WTC11 (cell line): Measurements from ENCODE around the gene YBEY. TPM values are rescaled to one million over a fixed set of nuclear protein-coding genes. Genes with fewer than 3 reads are reported as not detected.

Experiments
- CBFB ChIP-seq: sonication (generic); formaldehyde crosslinking; IDR thresholded peaks from 2 replicates; pipeline ENCODE4 v1.8.1; 2022; ENCODE audit warnings: mild to moderate bottlenecking, low read depth, missing genetic modification reagents
- FOXJ3 ChIP-seq: sonication (generic); formaldehyde crosslinking; IDR thresholded peaks from 2 replicates; pipeline ENCODE4 v1.9.0; 2021; ENCODE audit warnings: missing genetic modification reagents, mild to moderate bottlenecking, borderline replicate concordance
- FOXK1 ChIP-seq: sonication (generic); formaldehyde crosslinking; IDR thresholded peaks from 2 replicates; pipeline ENCODE4 v1.8.0; 2022; ENCODE audit warnings: mild to moderate bottlenecking, moderate library complexity, missing genetic modification reagents
- FOXP1 ChIP-seq: sonication (generic); formaldehyde crosslinking; IDR thresholded peaks from 2 replicates; pipeline ENCODE4 v1.8.0; 2022; ENCODE audit warnings: missing genetic modification reagents, mild to moderate bottlenecking, moderate library complexity, borderline replicate concordance
- GTF2I ChIP-seq: fragments of 250-450 bp; sonication (Bioruptor Pico); conservative IDR thresholded peaks from 2 replicates; pipeline ENCODE4 v1.4.0; 2021; ENCODE audit warnings: mild to moderate bottlenecking
- KAT7 ChIP-seq: sonication (generic); formaldehyde crosslinking; IDR thresholded peaks from 2 replicates; pipeline ENCODE4 v1.8.1; 2023; ENCODE audit warnings: missing genetic modification reagents, mild to moderate bottlenecking, borderline replicate concordance
- NFATC4 ChIP-seq: fragments of 250-450 bp; sonication (Bioruptor Pico); IDR thresholded peaks from 2 replicates; pipeline ENCODE4 v1.9.0; 2021; ENCODE audit warnings: mild to moderate bottlenecking
- OVOL2 ChIP-seq: fragments of 250-450 bp; sonication (Bioruptor Pico); IDR thresholded peaks from 2 replicates; pipeline ENCODE4 v1.9.0; 2021; ENCODE audit warnings: mild to moderate bottlenecking, borderline replicate concordance
- RELA ChIP-seq: sonication (generic); formaldehyde crosslinking; IDR thresholded peaks from 2 replicates; pipeline ENCODE4 v1.8.1; 2022; ENCODE audit warnings: missing genetic modification reagents, mild to moderate bottlenecking, borderline replicate concordance
- SMAD3 ChIP-seq: sonication (generic); formaldehyde crosslinking; IDR thresholded peaks from 2 replicates; pipeline ENCODE4 v1.8.0; 2022; ENCODE audit warnings: missing genetic modification reagents, mild to moderate bottlenecking, borderline replicate concordance
- TP53 ChIP-seq: sonication (generic); formaldehyde crosslinking; IDR thresholded peaks from 2 replicates; pipeline ENCODE4 v1.8.1; 2023; ENCODE audit warnings: mild to moderate bottlenecking, missing genetic modification reagents
- ZBTB21 ChIP-seq: sonication (generic); formaldehyde crosslinking; IDR thresholded peaks from 2 replicates; pipeline ENCODE4 v1.8.1; 2023; ENCODE audit warnings: mild to moderate bottlenecking, missing genetic modification reagents, borderline replicate concordance
- ZNF219 ChIP-seq: sonication (generic); formaldehyde crosslinking; IDR thresholded peaks from 2 replicates; pipeline ENCODE4 v1.8.0; 2023; ENCODE audit warnings: missing genetic modification reagents, mild to moderate bottlenecking, borderline replicate concordance
- ZNF317 ChIP-seq: sonication (generic); formaldehyde crosslinking; IDR thresholded peaks from 2 replicates; pipeline ENCODE4 v1.8.1; 2023; ENCODE audit warnings: low read depth, mild to moderate bottlenecking, moderate library complexity, missing genetic modification reagents, borderline replicate concordance
- total RNA-seq: library from RNA; stranded (reverse); gene quantifications from 3 replicates; pipeline ENCODE4 v1.2.3, GENCODE V29; 2021
- TF ChIP-seq, protein P1 (sequence below): fragments of 250-450 bp; sonication (Bioruptor Pico); IDR thresholded peaks from 2 replicates; pipeline ENCODE4 v1.9.0; 2021; ENCODE audit warnings: mild to moderate bottlenecking
- TF ChIP-seq, protein P2 (sequence below): sonication (generic); formaldehyde crosslinking; IDR thresholded peaks from 2 replicates; pipeline ENCODE4 v1.8.1; 2023; ENCODE audit warnings: mild to moderate bottlenecking, missing genetic modification reagents
- TF ChIP-seq, protein P3 (sequence below): fragments of 250-450 bp; sonication (Bioruptor Pico); IDR thresholded peaks from 2 replicates; pipeline ENCODE4 v1.9.0; 2021; ENCODE audit warnings: mild to moderate bottlenecking, borderline replicate concordance
- TF ChIP-seq, protein P4 (sequence below): fragments of 250-450 bp; sonication (Bioruptor Pico); IDR thresholded peaks from 2 replicates; pipeline ENCODE4 v1.9.0; 2021; ENCODE audit warnings: moderate library complexity, mild to moderate bottlenecking, inconsistent platforms, borderline replicate concordance
- TF ChIP-seq, protein P5 (sequence below): sonication (generic); formaldehyde crosslinking; IDR thresholded peaks from 2 replicates; pipeline ENCODE4 v1.8.1; 2022; ENCODE audit warnings: low read depth, mild to moderate bottlenecking, moderate library complexity, missing genetic modification reagents, borderline replicate concordance
- TF ChIP-seq, protein P6 (sequence below): sonication (generic); formaldehyde crosslinking; IDR thresholded peaks from 2 replicates; pipeline ENCODE4 v1.8.0; 2022; ENCODE audit warnings: mild to moderate bottlenecking, missing genetic modification reagents
- TF ChIP-seq, protein P7 (sequence below): sonication (generic); formaldehyde crosslinking; IDR thresholded peaks from 2 replicates; pipeline ENCODE4 v1.8.1; 2023; ENCODE audit warnings: mild to moderate bottlenecking, moderate library complexity, missing genetic modification reagents

Gene YBEY
- total RNA-seq, 1 experiment from 2014 or later: 27.4 TPM

DNA sequence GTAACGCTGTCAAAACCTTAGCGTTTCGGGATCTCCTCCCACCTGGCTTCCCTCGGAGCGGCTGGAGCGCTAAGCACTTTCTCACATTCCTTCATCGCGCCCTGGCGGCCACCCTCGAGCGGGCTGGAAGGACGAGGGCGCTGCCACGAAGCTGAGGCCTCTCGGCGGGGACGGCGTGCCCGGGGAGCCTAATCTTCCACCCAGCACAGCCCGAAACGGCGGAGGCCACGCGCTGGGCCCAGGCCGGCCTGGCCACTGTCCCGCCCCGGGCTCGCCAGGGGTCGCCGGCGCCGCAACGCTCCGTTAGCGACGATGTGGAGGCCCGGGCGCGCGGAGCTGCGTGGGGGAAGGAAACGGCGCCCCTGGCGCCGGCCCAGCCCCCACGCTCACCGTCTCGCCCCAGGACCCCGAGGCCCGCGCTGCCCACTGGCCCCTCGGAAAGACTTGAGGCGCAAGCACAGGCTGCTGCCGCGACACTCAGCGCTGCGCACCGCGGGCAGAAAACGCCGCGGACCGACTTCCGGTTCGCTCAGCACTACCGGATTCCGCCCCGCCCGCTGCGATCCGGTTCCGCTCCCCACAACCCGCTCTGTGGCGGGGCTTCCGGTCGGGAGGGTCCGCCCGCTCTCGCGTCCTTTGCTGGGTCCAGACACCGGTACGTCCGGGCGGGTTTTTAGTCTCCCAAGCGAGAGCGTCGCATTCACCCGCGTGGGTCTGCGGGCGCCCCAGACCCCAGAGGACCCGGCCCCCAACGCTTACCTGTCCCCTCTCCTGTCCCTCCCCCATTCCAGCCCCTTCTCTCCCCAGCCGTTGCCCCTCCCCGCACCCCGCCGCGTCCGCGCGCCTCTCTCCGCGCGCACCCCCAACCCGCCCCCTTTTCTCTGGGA, at the start of gene YBEY (continued):
- TF ChIP-seq, protein P1, sequence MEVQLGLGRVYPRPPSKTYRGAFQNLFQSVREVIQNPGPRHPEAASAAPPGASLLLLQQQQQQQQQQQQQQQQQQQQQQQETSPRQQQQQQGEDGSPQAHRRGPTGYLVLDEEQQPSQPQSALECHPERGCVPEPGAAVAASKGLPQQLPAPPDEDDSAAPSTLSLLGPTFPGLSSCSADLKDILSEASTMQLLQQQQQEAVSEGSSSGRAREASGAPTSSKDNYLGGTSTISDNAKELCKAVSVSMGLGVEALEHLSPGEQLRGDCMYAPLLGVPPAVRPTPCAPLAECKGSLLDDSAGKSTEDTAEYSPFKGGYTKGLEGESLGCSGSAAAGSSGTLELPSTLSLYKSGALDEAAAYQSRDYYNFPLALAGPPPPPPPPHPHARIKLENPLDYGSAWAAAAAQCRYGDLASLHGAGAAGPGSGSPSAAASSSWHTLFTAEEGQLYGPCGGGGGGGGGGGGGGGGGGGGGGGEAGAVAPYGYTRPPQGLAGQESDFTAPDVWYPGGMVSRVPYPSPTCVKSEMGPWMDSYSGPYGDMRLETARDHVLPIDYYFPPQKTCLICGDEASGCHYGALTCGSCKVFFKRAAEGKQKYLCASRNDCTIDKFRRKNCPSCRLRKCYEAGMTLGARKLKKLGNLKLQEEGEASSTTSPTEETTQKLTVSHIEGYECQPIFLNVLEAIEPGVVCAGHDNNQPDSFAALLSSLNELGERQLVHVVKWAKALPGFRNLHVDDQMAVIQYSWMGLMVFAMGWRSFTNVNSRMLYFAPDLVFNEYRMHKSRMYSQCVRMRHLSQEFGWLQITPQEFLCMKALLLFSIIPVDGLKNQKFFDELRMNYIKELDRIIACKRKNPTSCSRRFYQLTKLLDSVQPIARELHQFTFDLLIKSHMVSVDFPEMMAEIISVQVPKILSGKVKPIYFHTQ (CRISPR knock-in tag): no peak
- TF ChIP-seq RELA (CRISPR knock-in tag) (peak; percentile 44; the same call in 1 of the 2 replicates), FOXK1 (CRISPR knock-in tag) (peak; percentile 82), SMAD3 (CRISPR knock-in tag) (no peak), NFATC4 (CRISPR knock-in tag) (no peak), TP53 (CRISPR knock-in tag) (no peak; the same call in 1 of the 2 replicates), FOXP1 (CRISPR knock-in tag) (peak; percentile 88; the same call in 1 of the 2 replicates), GTF2I (CRISPR knock-in tag) (no peak), OVOL2 (CRISPR knock-in tag) (no peak), KAT7 (CRISPR knock-in tag) (peak; percentile 93; the same call in 1 of the 2 replicates), CBFB (CRISPR knock-in tag) (no peak), ZNF219 (CRISPR knock-in tag) (0 out of 2 replicates have a peak, but pooled peaks have one; percentile 81), FOXJ3 (CRISPR knock-in tag) (no peak), ZNF317 (CRISPR knock-in tag) (peak; percentile 34; the same call in 1 of the 2 replicates), ZBTB21 (CRISPR knock-in tag) (no peak)
- TF ChIP-seq, protein P2, sequence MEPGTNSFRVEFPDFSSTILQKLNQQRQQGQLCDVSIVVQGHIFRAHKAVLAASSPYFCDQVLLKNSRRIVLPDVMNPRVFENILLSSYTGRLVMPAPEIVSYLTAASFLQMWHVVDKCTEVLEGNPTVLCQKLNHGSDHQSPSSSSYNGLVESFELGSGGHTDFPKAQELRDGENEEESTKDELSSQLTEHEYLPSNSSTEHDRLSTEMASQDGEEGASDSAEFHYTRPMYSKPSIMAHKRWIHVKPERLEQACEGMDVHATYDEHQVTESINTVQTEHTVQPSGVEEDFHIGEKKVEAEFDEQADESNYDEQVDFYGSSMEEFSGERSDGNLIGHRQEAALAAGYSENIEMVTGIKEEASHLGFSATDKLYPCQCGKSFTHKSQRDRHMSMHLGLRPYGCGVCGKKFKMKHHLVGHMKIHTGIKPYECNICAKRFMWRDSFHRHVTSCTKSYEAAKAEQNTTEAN: peak; percentile 70; the same call in 1 of the 2 replicates
- TF ChIP-seq, protein P3, sequence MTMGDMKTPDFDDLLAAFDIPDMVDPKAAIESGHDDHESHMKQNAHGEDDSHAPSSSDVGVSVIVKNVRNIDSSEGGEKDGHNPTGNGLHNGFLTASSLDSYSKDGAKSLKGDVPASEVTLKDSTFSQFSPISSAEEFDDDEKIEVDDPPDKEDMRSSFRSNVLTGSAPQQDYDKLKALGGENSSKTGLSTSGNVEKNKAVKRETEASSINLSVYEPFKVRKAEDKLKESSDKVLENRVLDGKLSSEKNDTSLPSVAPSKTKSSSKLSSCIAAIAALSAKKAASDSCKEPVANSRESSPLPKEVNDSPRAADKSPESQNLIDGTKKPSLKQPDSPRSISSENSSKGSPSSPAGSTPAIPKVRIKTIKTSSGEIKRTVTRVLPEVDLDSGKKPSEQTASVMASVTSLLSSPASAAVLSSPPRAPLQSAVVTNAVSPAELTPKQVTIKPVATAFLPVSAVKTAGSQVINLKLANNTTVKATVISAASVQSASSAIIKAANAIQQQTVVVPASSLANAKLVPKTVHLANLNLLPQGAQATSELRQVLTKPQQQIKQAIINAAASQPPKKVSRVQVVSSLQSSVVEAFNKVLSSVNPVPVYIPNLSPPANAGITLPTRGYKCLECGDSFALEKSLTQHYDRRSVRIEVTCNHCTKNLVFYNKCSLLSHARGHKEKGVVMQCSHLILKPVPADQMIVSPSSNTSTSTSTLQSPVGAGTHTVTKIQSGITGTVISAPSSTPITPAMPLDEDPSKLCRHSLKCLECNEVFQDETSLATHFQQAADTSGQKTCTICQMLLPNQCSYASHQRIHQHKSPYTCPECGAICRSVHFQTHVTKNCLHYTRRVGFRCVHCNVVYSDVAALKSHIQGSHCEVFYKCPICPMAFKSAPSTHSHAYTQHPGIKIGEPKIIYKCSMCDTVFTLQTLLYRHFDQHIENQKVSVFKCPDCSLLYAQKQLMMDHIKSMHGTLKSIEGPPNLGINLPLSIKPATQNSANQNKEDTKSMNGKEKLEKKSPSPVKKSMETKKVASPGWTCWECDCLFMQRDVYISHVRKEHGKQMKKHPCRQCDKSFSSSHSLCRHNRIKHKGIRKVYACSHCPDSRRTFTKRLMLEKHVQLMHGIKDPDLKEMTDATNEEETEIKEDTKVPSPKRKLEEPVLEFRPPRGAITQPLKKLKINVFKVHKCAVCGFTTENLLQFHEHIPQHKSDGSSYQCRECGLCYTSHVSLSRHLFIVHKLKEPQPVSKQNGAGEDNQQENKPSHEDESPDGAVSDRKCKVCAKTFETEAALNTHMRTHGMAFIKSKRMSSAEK (CRISPR knock-in tag): no peak
- TF ChIP-seq, protein P4, sequence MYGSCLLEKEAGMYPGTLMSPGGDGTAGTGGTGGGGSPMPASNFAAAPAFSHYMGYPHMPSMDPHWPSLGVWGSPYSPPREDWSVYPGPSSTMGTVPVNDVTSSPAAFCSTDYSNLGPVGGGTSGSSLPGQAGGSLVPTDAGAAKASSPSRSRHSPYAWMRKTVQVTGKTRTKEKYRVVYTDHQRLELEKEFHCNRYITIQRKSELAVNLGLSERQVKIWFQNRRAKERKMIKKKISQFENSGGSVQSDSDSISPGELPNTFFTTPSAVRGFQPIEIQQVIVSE (CRISPR knock-in tag): no peak
- TF ChIP-seq, protein P5, sequence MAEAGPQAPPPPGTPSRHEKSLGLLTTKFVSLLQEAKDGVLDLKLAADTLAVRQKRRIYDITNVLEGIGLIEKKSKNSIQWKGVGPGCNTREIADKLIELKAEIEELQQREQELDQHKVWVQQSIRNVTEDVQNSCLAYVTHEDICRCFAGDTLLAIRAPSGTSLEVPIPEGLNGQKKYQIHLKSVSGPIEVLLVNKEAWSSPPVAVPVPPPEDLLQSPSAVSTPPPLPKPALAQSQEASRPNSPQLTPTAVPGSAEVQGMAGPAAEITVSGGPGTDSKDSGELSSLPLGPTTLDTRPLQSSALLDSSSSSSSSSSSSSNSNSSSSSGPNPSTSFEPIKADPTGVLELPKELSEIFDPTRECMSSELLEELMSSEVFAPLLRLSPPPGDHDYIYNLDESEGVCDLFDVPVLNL: peak; percentile 68; the same call in 1 of the 2 replicates
- TF ChIP-seq, protein P6, sequence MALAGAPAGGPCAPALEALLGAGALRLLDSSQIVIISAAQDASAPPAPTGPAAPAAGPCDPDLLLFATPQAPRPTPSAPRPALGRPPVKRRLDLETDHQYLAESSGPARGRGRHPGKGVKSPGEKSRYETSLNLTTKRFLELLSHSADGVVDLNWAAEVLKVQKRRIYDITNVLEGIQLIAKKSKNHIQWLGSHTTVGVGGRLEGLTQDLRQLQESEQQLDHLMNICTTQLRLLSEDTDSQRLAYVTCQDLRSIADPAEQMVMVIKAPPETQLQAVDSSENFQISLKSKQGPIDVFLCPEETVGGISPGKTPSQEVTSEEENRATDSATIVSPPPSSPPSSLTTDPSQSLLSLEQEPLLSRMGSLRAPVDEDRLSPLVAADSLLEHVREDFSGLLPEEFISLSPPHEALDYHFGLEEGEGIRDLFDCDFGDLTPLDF (CRISPR knock-in tag): no peak; the same call in 1 of the 2 replicates
- TF ChIP-seq, protein P7, sequence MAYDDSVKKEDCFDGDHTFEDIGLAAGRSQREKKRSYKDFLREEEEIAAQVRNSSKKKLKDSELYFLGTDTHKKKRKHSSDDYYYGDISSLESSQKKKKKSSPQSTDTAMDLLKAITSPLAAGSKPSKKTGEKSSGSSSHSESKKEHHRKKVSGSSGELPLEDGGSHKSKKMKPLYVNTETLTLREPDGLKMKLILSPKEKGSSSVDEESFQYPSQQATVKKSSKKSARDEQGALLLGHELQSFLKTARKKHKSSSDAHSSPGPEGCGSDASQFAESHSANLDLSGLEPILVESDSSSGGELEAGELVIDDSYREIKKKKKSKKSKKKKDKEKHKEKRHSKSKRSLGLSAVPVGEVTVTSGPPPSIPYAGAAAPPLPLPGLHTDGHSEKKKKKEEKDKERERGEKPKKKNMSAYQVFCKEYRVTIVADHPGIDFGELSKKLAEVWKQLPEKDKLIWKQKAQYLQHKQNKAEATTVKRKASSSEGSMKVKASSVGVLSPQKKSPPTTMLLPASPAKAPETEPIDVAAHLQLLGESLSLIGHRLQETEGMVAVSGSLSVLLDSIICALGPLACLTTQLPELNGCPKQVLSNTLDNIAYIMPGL (CRISPR knock-in tag): peak; percentile 84; the same call in 1 of the 2 replicates
